Prostate gland (tissue), 2 donors: ENCODE results near the gene PCOLCE2. TPM values are rescaled to one million over a fixed set of nuclear protein-coding genes. Genes with fewer than 3 reads are reported as not detected.

ENCODE experiments used
- DNase-seq: peaks from one replicate; pipeline ENCODE4 v3.0.0-alpha.2; 2019; ENCODE audit warnings: low spot score
- H3K27ac ChIP-seq, 2 donors: fragments of 200-600 bp; sonication (generic); 2 replicates each; pipeline ENCODE4 v1.5.1; 2017 to 2019
- H3K27me3 ChIP-seq: fragments of 200-600 bp; sonication (generic); replicated peaks from 2 replicates; pipeline ENCODE4 v1.5.1; 2019; ENCODE audit not compliant: insufficient read depth
- H3K36me3 ChIP-seq, 2 donors: fragments of 200-600 bp; sonication (generic); 1 replicate in 1 of 2; 2 replicates in 1 of 2; pipeline versions ENCODE4 v1.5.1 to v1.8.1; 2017 to 2019
- H3K4me1 ChIP-seq: fragments of 200-600 bp; sonication (generic); replicated peaks from 2 replicates; pipeline ENCODE4 v1.5.1; 2019
- H3K4me3 ChIP-seq, 2 donors: fragments of 200-600 bp; sonication (generic); 2 replicates each; pipeline ENCODE4 v1.5.1; 2017 to 2019
- H3K9me3 ChIP-seq: fragments of 200-600 bp; sonication (generic); 2 replicates; pipeline ENCODE4 v1.5.1; 2017
- CTCF ChIP-seq, 4 experiments: fragments of 200-600 bp in 2 of 4; fragments of 450-650 bp in 2 of 4; sonication (generic) in 2 of 4; IDR thresholded peaks; 1 replicate in 3 of 4; 2 replicates in 1 of 4; pipeline ENCODE4 v1.5.1; 2016 to 2019; ENCODE audit warnings: antibody characterized with exemption in 4 of 4, mild to moderate bottlenecking in 2 of 4, moderate library complexity in 2 of 4
- POLR2A ChIP-seq: fragments of 450-650 bp; IDR thresholded peaks from one replicate; pipeline ENCODE4 v1.6.1; 2016; ENCODE audit warnings: antibody characterized with exemption, mild to moderate bottlenecking
- POLR2AphosphoS5 ChIP-seq: sonication (generic); formaldehyde crosslinking; IDR thresholded peaks from one replicate; pipeline ENCODE4 v1.6.1; 2017; ENCODE audit warnings: antibody characterized with exemption
- WGBS: methylation state at CpG from one replicate; pipeline ENCODE4 v1.1.5; 2018; 5-methylcytosine and 5-hydroxymethylcytosine counted together
- intact Hi-C: fragments of 100-400 bp; cut with DNase I; formaldehyde crosslinking; loops from one replicate; pipeline ENCODE4 v1.14.2; 2022
- total RNA-seq, 2 donors: library from RNA; depleted of rRNA; stranded (reverse); fragments of >200 nt; gene quantifications; one replicate each; pipeline ENCODE4 v1.1.0, GENCODE V29; 2016

Gene PCOLCE2
- total RNA-seq, 2 donors from 2014 or later, result 11.0 to 14.2 TPM

- no peaks in the 10 kb centered on the region for H3K36me3 ChIP-seq
- no peak overlapping the region for H3K27ac ChIP-seq
- no peak overlapping the region for H3K4me3 ChIP-seq
- TF ChIP-seq POLR2A (no peak), CTCF (IDR thresholded peaks at IDR 0.05) (no peak), POLR2AphosphoS5 (no peak)
- no peaks in the 10 kb centered on the region for H3K4me1 ChIP-seq
- WGBS, result 59% methylated on average over 1 of the region's 1 CpG
- no peak for DNase-seq
- no peaks in the 10 kb centered on the region for H3K27me3 ChIP-seq
- no peaks in the 10 kb centered on the region for H3K9me3 ChIP-seq
- intact Hi-C loops, result no loop called here
Measured at GRCh38 chr3:142802891-142803290, 86.0 kb downstream of the PCOLCE2 start.

- 75% methylated on average over 2 of the region's 2 CpGs for whole genome bisulfite sequencing
Measured at GRCh38 chr3:142801746-142802145, 87.1 kb downstream of the PCOLCE2 start.

GRCh38 chr3:142796823-142797222 lies 92.1 kb downstream of the PCOLCE2 start:
- intact Hi-C loops, result no loop called here
- Histone ChIP-seq H3K9me3 (no peaks in the 10 kb centered on the region), H3K4me1 (no peaks in the 10 kb centered on the region), H3K36me3 (no peaks in the 10 kb centered on the region), H3K27ac (no peak overlapping the region), H3K27me3 (no peaks in the 10 kb centered on the region), H3K4me3 (no peak overlapping the region)
- 81% methylated on average over 2 of the region's 2 CpGs for WGBS
- DNase-seq, result no peak
- no peak for TF ChIP-seq CTCF (IDR thresholded peaks at IDR 0.05)
- TF ChIP-seq POLR2AphosphoS5, result no peak
- TF ChIP-seq POLR2A, result no peak

More at GRCh38 chr3:142801746-142802145, 87.1 kb downstream of the PCOLCE2 start:
- Histone ChIP-seq H3K4me3 (no peak overlapping the region), H3K27ac (no peak overlapping the region), H3K4me1 (no peaks in the 10 kb centered on the region), H3K36me3 (no peaks in the 10 kb centered on the region), H3K27me3 (no peaks in the 10 kb centered on the region), H3K9me3 (no peaks in the 10 kb centered on the region)
- intact Hi-C loops, result no loop called here
- no peak for TF ChIP-seq POLR2A
- no peak for TF ChIP-seq CTCF (IDR thresholded peaks at IDR 0.05)
- no peak for TF ChIP-seq POLR2AphosphoS5
- DNase-seq, result no peak

GRCh38 chr3:142795332-142795731 lies 93.6 kb downstream of the PCOLCE2 start:
- DNase-seq, result no peak
- H3K9me3 ChIP-seq, result no peaks in the 10 kb centered on the region
- TF ChIP-seq CTCF (IDR thresholded peaks at IDR 0.05) (no peak), POLR2A (no peak), POLR2AphosphoS5 (no peak)
- no peaks in the 10 kb centered on the region for H3K27me3 ChIP-seq
- intact Hi-C loops, result no loop called here
- H3K36me3 ChIP-seq, result no peaks in the 10 kb centered on the region
- no peak overlapping the region for H3K4me3 ChIP-seq
- no peak overlapping the region for H3K27ac ChIP-seq
- WGBS, result 58% methylated on average over 1 of the region's 1 CpG
- no peaks in the 10 kb centered on the region for H3K4me1 ChIP-seq

GRCh38 chr3:142794508-142794907 lies 94.4 kb downstream of the PCOLCE2 start:
- no peak for DNase-seq
- intact Hi-C loops, result no loop called here
- 68% methylated on average over 4 of the region's 4 CpGs for WGBS

More at GRCh38 chr3:142794508-142794907, 94.4 kb downstream of the PCOLCE2 start:
- no peaks in the 10 kb centered on the region for H3K27me3 ChIP-seq
- H3K36me3 ChIP-seq, result no peaks in the 10 kb centered on the region
- no peak overlapping the region for H3K27ac ChIP-seq
- no peaks in the 10 kb centered on the region for H3K4me1 ChIP-seq
- no peak overlapping the region for H3K4me3 ChIP-seq
- H3K9me3 ChIP-seq, result no peaks in the 10 kb centered on the region
- TF ChIP-seq POLR2AphosphoS5 (no peak), POLR2A (no peak), CTCF (IDR thresholded peaks at IDR 0.05) (no peak)
